Small intestine (tissue), 7 donors: ENCODE measurements around the gene SLC45A3. TPM values are rescaled to one million over a fixed set of nuclear protein-coding genes. Genes with fewer than 3 reads are reported as not detected.

Experiments used
- DNase-seq, 2 donors: peaks; one replicate each; pipeline versions ENCODE4 v3.0.0 to v3.0.0-alpha.2; 2013
- FAIRE-seq: peaks from 2 replicates; lab custom pipeline; 2012; peaks lifted over from hg19 to GRCh38; lab: Jason Lieb, UNC
- H3K27ac ChIP-seq, 3 donors: one replicate each; pipeline ENCODE4 v1.5.1; 2013; ENCODE audit warnings: low read length in 2 of 3, mild to moderate bottlenecking in 2 of 3, control low read depth in 1 of 3, inconsistent platforms in 1 of 3, low read depth in 1 of 3, moderate library complexity in 1 of 3
- H3K27me3 ChIP-seq, 3 donors: one replicate each; pipeline ENCODE4 v1.6.1; 2013; ENCODE audit warnings: low read length in 3 of 3, inconsistent platforms in 1 of 3; ENCODE audit not compliant: control insufficient read depth in 3 of 3, insufficient read depth in 3 of 3
- H3K36me3 ChIP-seq, 3 donors: one replicate each; pipeline ENCODE4 v1.6.1; 2013; ENCODE audit warnings: low read length in 3 of 3, inconsistent platforms in 1 of 3, low read depth in 1 of 3, mild to moderate bottlenecking in 1 of 3, moderate library complexity in 1 of 3; ENCODE audit not compliant: control insufficient read depth in 3 of 3, insufficient read depth in 2 of 3
- H3K4me1 ChIP-seq, 3 donors: one replicate each; pipeline ENCODE4 v1.6.1; 2013; ENCODE audit warnings: low read length in 2 of 3, inconsistent platforms in 1 of 3, low read depth in 1 of 3, mild to moderate bottlenecking in 1 of 3, moderate library complexity in 1 of 3; ENCODE audit not compliant: control insufficient read depth in 3 of 3, insufficient read depth in 2 of 3
- H3K4me3 ChIP-seq, 3 donors: one replicate each; pipeline ENCODE4 v1.5.1; 2013; ENCODE audit warnings: low read length in 3 of 3, control low read depth in 1 of 3, inconsistent platforms in 1 of 3, low read depth in 1 of 3, mild to moderate bottlenecking in 1 of 3, moderate library complexity in 1 of 3
- H3K9me3 ChIP-seq, 2 donors: one replicate each; pipeline ENCODE4 v1.6.1; 2013; ENCODE audit warnings: low read depth in 1 of 2, low read length in 1 of 2; ENCODE audit not compliant: control insufficient read depth in 2 of 2, insufficient read depth in 1 of 2
- WGBS, 3 donors: extraction: QIAGEN DNeasy Blood & Tissue Kit; methylation state at CpG; one replicate each; pipeline ENCODE4 v1.1.7; 2013; 5-methylcytosine and 5-hydroxymethylcytosine counted together
- polyA plus RNA-seq, 4 donors: library from polyadenylated mRNA; stranded (reverse) in 3 of 4; unstranded in 1 of 4; fragments of 200-250 nt in 3 of 4; fragments of 120-200 nt in 1 of 4; gene quantifications; one replicate each; pipeline versions ENCODE4 v1.2.1 to v1.2.3, GENCODE V29; 2013
- donor health status: healthy with polysubstance abuse.
- donor health status: control.
- donor health status: control.
- donor health status: Bipolar disorder and iron deficiency.
- donor health status: healthy.

SLC45A3 gene
- polyA plus RNA-seq, 4 donors, result 1.1 to 10.6 (median 4.9) TPM

- Histone ChIP-seq H3K4me1 (peaks cover 0 to 55% (median 0%) of the 10 kb centered on the region in 3 donors), H3K9me3 (no peaks in the 10 kb centered on the region), H3K27me3 (no peaks in the 10 kb centered on the region), H3K36me3 (peaks cover 0 to 5% (median 0%) of the 10 kb centered on the region in 3 donors), H3K4me3 (peak overlapping the region in 2 of 3 donors; percentile 57 to 81), H3K27ac (peak overlapping the region; percentile 71 to 84 (median 78))
- WGBS, 3 donors, result 22 to 44% (median 24%) methylated on average over 10 of the region's 10 CpGs
- DNase-seq (peak; percentile 27 to 69), FAIRE-seq (no peak)
These were observed 1.8 kb downstream of the SLC45A3 start for GRCh38 chr1:205678286-205679111.

- Histone ChIP-seq H3K4me1 (peaks cover 0 to 68% (median 2%) of the 10 kb centered on the region in 3 donors), H3K9me3 (no peaks in the 10 kb centered on the region), H3K27me3 (no peaks in the 10 kb centered on the region), H3K4me3 (no peak overlapping the region), H3K27ac (peak overlapping the region; percentile 6 to 84 (median 73)), H3K36me3 (peaks cover 0 to 5% (median 0%) of the 10 kb centered on the region in 3 donors)
- peak in 1 of 2 donors; percentile 60 for DNase-seq
- WGBS, 3 donors, result 10 to 45% (median 31%) methylated on average over 5 of the region's 5 CpGs
- FAIRE-seq, result no peak
These were observed 3.1 kb downstream of the SLC45A3 start for GRCh38 chr1:205677167-205677566.

DNA sequence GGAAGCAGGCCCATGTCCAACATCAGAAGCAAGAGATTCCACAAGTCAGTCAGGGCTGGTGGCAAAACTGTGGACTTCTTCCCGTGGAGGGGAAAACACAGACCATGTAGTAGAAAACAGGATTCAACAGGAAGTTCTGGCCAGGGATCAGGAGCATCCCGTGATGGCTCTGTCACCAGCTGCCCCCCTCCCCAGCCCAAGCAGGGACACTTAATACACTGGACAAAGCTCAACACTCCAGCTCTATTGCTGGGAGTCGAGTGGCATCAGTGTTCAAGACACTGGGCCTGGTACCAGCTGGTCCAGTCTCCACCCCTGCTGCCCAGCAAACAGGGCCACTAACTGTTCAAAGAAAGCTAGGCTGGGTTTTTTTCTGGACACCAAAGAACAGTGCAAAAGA lies 3.7 kb downstream of the SLC45A3 start:
- Histone ChIP-seq H3K27ac (peak overlapping the region; percentile 34 to 84 (median 73)), H3K27me3 (no peaks in the 10 kb centered on the region), H3K36me3 (peaks cover 0 to 5% (median 0%) of the 10 kb centered on the region in 3 donors), H3K4me3 (no peak overlapping the region), H3K4me1 (peaks cover 0 to 74% (median 2%) of the 10 kb centered on the region in 3 donors), H3K9me3 (no peaks in the 10 kb centered on the region)
- DNase-seq (peak; percentile 27 to 66), FAIRE-seq (no peak)
- 21 to 52% (median 40%) methylated on average over 3 of the region's 3 CpGs for WGBS, 3 donors

DNA sequence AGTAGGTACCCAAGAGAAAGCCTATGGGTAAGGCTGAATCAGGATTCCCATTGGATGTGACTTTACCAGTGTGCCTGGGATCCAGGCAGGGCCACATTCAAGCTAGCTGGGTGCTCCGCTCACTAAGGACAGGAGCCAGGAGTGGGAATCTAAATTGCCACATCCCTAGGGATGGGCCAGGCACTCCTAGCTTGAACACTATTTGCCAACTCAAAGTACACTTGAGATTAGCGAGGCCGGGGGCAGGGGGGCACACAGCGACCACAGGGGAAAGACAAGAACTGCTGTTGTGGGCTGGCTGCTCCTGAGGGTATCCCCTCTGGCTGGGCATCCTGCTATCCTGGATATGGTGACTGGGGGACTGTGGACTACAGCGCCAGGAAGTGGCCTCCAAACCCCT lies 4.3 kb downstream of the SLC45A3 start:
- 18 to 62% (median 51%) methylated on average over 5 of the region's 5 CpGs for WGBS, 3 donors
- Histone ChIP-seq H3K4me1 (peaks cover 0 to 78% (median 2%) of the 10 kb centered on the region in 3 donors), H3K9me3 (no peaks in the 10 kb centered on the region), H3K27me3 (no peaks in the 10 kb centered on the region), H3K27ac (peak overlapping the region; percentile 63 to 84 (median 73)), H3K36me3 (peaks cover 0 to 8% (median 0%) of the 10 kb centered on the region in 3 donors), H3K4me3 (no peak overlapping the region)
- DNase-seq (peak; percentile 82 to 89), FAIRE-seq (no peak)

GRCh38 chr1:205675247-205675646 lies 5.1 kb downstream of the SLC45A3 start:
- no peak overlapping the region for H3K4me3 ChIP-seq
- H3K27ac ChIP-seq, result peak overlapping the region; percentile 63 to 84 (median 73)
- no peak for FAIRE-seq
- WGBS, 3 donors, result 65 to 85% (median 70%) methylated on average over 4 of the region's 4 CpGs
- no peak for DNase-seq
- H3K27me3 ChIP-seq, result no peaks in the 10 kb centered on the region
- peaks cover 0 to 9% (median 0%) of the 10 kb centered on the region in 3 donors for H3K36me3 ChIP-seq
- peaks cover 0 to 86% (median 2%) of the 10 kb centered on the region in 3 donors for H3K4me1 ChIP-seq
- no peaks in the 10 kb centered on the region for H3K9me3 ChIP-seq

DNA sequence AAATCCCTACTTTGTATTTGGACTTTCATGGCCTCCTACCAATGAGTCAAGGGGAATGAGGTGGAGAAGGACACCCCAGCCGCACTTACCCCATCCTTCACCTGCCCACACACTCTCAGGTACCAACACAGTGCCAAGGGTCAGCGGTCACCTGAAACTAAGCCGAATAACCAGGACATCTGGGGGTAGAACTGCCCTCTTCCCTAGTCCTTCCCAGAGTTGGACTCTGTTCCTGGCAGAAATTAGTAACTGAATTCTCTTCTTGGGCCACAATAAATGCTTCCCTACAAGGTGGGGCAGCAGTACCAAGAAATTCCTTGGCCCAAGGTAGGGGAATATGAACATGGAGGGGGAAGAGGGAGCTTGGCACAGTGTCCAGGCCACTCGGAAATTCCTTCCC lies 7.3 kb downstream of the SLC45A3 start:
- peaks cover 4 to 94% (median 7%) of the 10 kb centered on the region in 3 donors for H3K4me1 ChIP-seq
- no peak for FAIRE-seq
- no peak for DNase-seq
- 43 to 66% (median 53%) methylated on average over 4 of the region's 4 CpGs for WGBS, 3 donors
- no peak overlapping the region for H3K4me3 ChIP-seq
- no peaks in the 10 kb centered on the region for H3K9me3 ChIP-seq
- peak overlapping the region in 1 of 3 donors; percentile 24 for H3K27ac ChIP-seq
- H3K27me3 ChIP-seq, result no peaks in the 10 kb centered on the region
- peaks cover 0 to 7% (median 0%) of the 10 kb centered on the region in 3 donors for H3K36me3 ChIP-seq

DNA sequence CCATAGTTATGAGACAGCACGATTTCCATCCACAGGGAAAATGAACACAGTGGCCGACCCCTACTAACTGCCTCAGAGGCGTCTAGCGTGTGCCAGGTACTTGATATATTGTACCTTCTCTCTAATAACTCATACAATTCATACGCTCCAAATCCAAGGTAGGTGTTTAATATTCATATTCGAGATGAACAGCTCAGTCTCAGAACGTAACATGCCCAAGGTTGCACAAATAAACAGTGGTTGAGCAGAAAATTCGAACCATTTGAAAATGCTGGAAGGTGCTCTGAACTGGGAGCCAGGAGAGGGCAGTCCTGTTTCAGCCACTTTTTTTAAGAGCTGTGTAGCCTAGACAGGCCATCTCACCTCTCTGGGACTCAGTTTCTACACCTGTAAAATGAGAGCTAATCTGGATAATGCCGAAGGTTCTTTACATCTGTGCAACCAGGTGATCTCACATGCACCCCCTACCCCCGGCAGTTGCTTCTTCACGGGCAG lies 7.9 kb downstream of the SLC45A3 start:
- 69 to 80% (median 72%) methylated on average over 11 of the region's 11 CpGs for WGBS, 3 donors
- Histone ChIP-seq H3K27me3 (no peaks in the 10 kb centered on the region), H3K4me3 (no peak overlapping the region), H3K36me3 (peaks cover 0 to 7% (median 0%) of the 10 kb centered on the region in 3 donors), H3K27ac (peak overlapping the region in 1 of 3 donors; percentile 18), H3K9me3 (no peaks in the 10 kb centered on the region), H3K4me1 (peaks cover 6 to 95% (median 11%) of the 10 kb centered on the region in 3 donors)
- FAIRE-seq, result no peak
- no peak for DNase-seq

DNA sequence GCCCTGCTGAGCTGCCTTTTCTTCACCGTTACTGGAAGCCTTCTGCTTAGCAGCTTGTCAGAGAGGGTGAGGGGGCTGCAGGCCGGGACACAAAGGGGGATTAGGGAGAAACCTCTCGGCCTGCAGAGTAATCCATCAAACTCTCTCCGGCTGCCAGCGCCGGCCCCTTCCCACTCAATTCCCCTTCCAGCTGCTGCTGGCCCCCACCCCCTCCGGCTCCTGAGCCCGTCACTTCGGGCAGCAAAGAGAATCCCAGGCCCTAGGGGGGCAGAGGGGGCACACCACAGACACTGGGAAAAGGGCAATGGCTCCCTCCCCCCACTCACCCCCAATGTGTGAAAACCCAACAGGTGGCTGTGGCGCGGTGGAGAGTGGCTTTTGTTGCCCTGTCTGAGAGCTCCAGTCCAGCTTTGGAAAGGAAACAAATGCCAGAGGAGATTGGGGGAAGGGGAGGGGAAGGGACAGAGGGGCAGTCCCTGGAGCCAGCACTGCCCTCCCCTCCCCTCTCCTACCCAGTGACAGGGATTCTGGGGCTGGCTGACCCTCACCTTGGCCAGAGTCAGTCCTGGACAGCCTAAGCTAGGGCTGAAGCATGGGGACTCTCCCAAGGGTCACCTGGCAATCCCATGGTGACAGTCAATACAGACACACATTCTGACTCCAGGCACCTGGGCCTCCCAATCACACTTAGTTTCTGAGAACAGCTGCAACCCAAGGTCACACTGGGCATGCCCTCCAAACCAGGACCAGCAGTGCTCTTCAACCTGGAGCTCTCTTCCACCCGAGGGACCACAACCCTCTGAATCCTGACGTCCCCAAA lies 9.5 kb downstream of the SLC45A3 start:
- peaks cover 0 to 9% (median 0%) of the 10 kb centered on the region in 3 donors for H3K36me3 ChIP-seq
- WGBS, 3 donors, result 81 to 88% (median 85%) methylated on average over 13 of the region's 13 CpGs
- no peak overlapping the region for H3K27ac ChIP-seq
- FAIRE-seq (no peak), DNase-seq (no peak)
- H3K4me3 ChIP-seq, result no peak overlapping the region
- peaks cover 6 to 92% (median 11%) of the 10 kb centered on the region in 3 donors for H3K4me1 ChIP-seq
- H3K9me3 ChIP-seq, result no peaks in the 10 kb centered on the region
- no peaks in the 10 kb centered on the region for H3K27me3 ChIP-seq
